Stimulated activated CD4-positive, alpha-beta T cell treated with anti-CD3 and anti-CD28 coated beads, Interleukin-15, amount 100 ng/mL, for 48 hours (primary cell): ENCODE results near the gene IER5L.
"Not testable (repeated sequence)": the region's sequence is repeated elsewhere in the genome, so short reads cannot be mapped to it uniquely, and the experiment has no call there.

ENCODE experiments used
- DNase-seq, 2 donors: peaks; one replicate each; pipeline ENCODE4 v3.0.0-alpha.2; 2020; ENCODE audit warnings: low read depth in 2 of 2

IER5L gene

GRCh38 chr9:129202613-129203555 lies 24.8 kb upstream of the IER5L start:
- DNase-seq, result peak; percentile 81 to 91

GRCh38 chr9:129201866-129202265 lies 23.8 kb upstream of the IER5L start:
- DNase-seq, result no peak

GRCh38 chr9:129201289-129201688 lies 23.2 kb upstream of the IER5L start:
- no peak for DNase-seq

GRCh38 chr9:129200255-129200654 lies 22.2 kb upstream of the IER5L start:
- no peak for DNase-seq

- DNase-seq, result no peak
Observed at GRCh38 chr9:129199044-129199435, 21.0 kb upstream of the IER5L start.

GRCh38 chr9:129198319-129199043 lies 20.4 kb upstream of the IER5L start:
- no peak for DNase-seq

GRCh38 chr9:129197978-129198318 lies 19.9 kb upstream of the IER5L start:
- DNase-seq, result no peak

GRCh38 chr9:129197045-129197444 lies 19.0 kb upstream of the IER5L start:
- not testable (repeated sequence) for DNase-seq

- DNase-seq, result no peak
Observed at GRCh38 chr9:129195606-129196005, 17.5 kb upstream of the IER5L start.

GRCh38 chr9:129194221-129194620 lies 16.2 kb upstream of the IER5L start:
- no peak for DNase-seq

- no peak for DNase-seq
Observed at GRCh38 chr9:129193655-129194054, 15.6 kb upstream of the IER5L start.

GRCh38 chr9:129191234-129191633 lies 13.2 kb upstream of the IER5L start:
- no peak for DNase-seq

GRCh38 chr9:129189971-129190370 lies 11.9 kb upstream of the IER5L start:
- not testable (repeated sequence) for DNase-seq

GRCh38 chr9:129187042-129187441 lies 9.0 kb upstream of the IER5L start:
- no peak for DNase-seq

- no peak for DNase-seq
Observed at GRCh38 chr9:129185991-129186390, 7.9 kb upstream of the IER5L start.

GRCh38 chr9:129185402-129185801 lies 7.3 kb upstream of the IER5L start:
- no peak for DNase-seq

GRCh38 chr9:129184596-129185122 lies 6.6 kb upstream of the IER5L start:
- DNase-seq, result no peak

- DNase-seq, result no peak
Observed at GRCh38 chr9:129184219-129184524, 6.1 kb upstream of the IER5L start.

- DNase-seq, result no peak
Observed at GRCh38 chr9:129183495-129184218, 5.6 kb upstream of the IER5L start.

GRCh38 chr9:129182625-129183494 lies 4.8 kb upstream of the IER5L start:
- no peak for DNase-seq

- DNase-seq, result no peak
Observed at GRCh38 chr9:129182122-129182521, 4.1 kb upstream of the IER5L start.
